Measurements from ENCODE around the gene OBP2B.

Gene OBP2B

GRCh38 chr9:133195029-133195428 is 14.0 kb downstream of the OBP2B start:
- Histone ChIP-seq H3K9me3 (peaks cover 0 to 8% (median 0%) of the 10 kb centered on the region in 3 donors), H3K4me1 (peaks cover 0 to 9% (median 3%) of the 10 kb centered on the region in 4 donors), H3K27me3 (peaks cover 0 to 16% of the 10 kb centered on the region in 2 donors), H3K4me3 (no peak overlapping the region), H3K27ac (no peak overlapping the region), H3K36me3 (peaks cover 0 to 3% (median 0%) of the 10 kb centered on the region in 3 donors)
- no peak for DNase-seq
- intact Hi-C loops (cut with DNase I; ENCODE audit: low total_unique reads), result no loop called here
- TF ChIP-seq, protein P1, sequence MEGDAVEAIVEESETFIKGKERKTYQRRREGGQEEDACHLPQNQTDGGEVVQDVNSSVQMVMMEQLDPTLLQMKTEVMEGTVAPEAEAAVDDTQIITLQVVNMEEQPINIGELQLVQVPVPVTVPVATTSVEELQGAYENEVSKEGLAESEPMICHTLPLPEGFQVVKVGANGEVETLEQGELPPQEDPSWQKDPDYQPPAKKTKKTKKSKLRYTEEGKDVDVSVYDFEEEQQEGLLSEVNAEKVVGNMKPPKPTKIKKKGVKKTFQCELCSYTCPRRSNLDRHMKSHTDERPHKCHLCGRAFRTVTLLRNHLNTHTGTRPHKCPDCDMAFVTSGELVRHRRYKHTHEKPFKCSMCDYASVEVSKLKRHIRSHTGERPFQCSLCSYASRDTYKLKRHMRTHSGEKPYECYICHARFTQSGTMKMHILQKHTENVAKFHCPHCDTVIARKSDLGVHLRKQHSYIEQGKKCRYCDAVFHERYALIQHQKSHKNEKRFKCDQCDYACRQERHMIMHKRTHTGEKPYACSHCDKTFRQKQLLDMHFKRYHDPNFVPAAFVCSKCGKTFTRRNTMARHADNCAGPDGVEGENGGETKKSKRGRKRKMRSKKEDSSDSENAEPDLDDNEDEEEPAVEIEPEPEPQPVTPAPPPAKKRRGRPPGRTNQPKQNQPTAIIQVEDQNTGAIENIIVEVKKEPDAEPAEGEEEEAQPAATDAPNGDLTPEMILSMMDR (IDR thresholded peaks at IDR 0.05), result no peak

GRCh38 chr9:133194597-133194996 is 14.5 kb downstream of the OBP2B start:
- Histone ChIP-seq H3K4me3 (no peak overlapping the region), H3K4me1 (peaks cover 0 to 7% (median 3%) of the 10 kb centered on the region in 4 donors), H3K27me3 (peaks cover 0 to 13% of the 10 kb centered on the region in 2 donors), H3K9me3 (peaks cover 0 to 8% (median 0%) of the 10 kb centered on the region in 3 donors), H3K36me3 (peaks cover 0 to 3% (median 0%) of the 10 kb centered on the region in 3 donors), H3K27ac (no peak overlapping the region)
- TF ChIP-seq, protein P1 (IDR thresholded peaks at IDR 0.05), result no peak
- intact Hi-C loops (cut with DNase I; ENCODE audit: low total_unique reads), result no loop called here
- DNase-seq, result no peak

GRCh38 chr9:133191989-133192388 is 17.1 kb downstream of the OBP2B start:
- Histone ChIP-seq H3K27me3 (peaks cover 0 to 28% of the 10 kb centered on the region in 2 donors), H3K27ac (no peak overlapping the region), H3K9me3 (peaks cover 0 to 8% (median 0%) of the 10 kb centered on the region in 3 donors), H3K4me3 (no peak overlapping the region), H3K36me3 (peaks cover 0 to 3% (median 0%) of the 10 kb centered on the region in 3 donors), H3K4me1 (no peaks in the 10 kb centered on the region)
- no peak for DNase-seq
- intact Hi-C loops (cut with DNase I; ENCODE audit: low total_unique reads), result loop anchor here (2.0 kb wide), 1 partner anchor 299 kb away; no protein-coding TSS in a partner anchor
- TF ChIP-seq, protein P1 (IDR thresholded peaks at IDR 0.05), result no peak

- intact Hi-C loops (cut with DNase I; ENCODE audit: low total_unique reads), result loop anchor here (2.0 to 10.0 kb wide), 2 partner anchors 135 to 301 kb away; no protein-coding TSS in a partner anchor
- TF ChIP-seq, protein P1 (IDR thresholded peaks at IDR 0.05), result no peak
- no peak for DNase-seq
- Histone ChIP-seq H3K27ac (no peak overlapping the region), H3K9me3 (peaks cover 0 to 3% (median 0%) of the 10 kb centered on the region in 3 donors), H3K4me3 (no peak overlapping the region), H3K4me1 (peaks cover 0 to 2% (median 0%) of the 10 kb centered on the region in 4 donors), H3K27me3 (peaks cover 0 to 30% of the 10 kb centered on the region in 2 donors), H3K36me3 (no peaks in the 10 kb centered on the region)
Observed at GRCh38 chr9:133189826-133190225, 19.2 kb downstream of the OBP2B start.

DNA sequence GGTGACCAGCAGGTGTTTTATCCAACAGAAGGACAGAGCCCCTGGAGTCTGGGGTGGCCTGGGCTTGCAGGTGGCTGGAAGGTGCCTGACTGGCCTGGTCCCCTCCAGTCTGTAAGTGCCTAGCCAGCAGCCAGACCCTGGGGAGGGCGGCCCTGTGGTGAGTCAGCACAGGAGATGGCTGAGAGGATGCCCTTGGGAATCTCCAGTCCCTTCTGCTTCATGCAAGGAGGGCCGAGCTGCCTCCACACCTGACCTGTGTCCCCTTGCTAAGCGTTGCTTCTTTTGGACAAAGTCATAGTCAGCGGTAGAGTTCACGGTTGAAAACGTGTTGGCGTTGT is 20.2 kb downstream of the OBP2B start:
- no peaks in the 10 kb centered on the region for H3K36me3 ChIP-seq
- intact Hi-C loops (cut with DNase I; ENCODE audit: low total_unique reads), result loop anchor here (10.0 kb wide), 1 partner anchor 136 kb away; no protein-coding TSS in a partner anchor
- no peak for DNase-seq

More for the DNA sequence above, 20.2 kb downstream of the OBP2B start:
- TF ChIP-seq, protein P1 (IDR thresholded peaks at IDR 0.05), result no peak
- Histone ChIP-seq H3K27me3 (peaks cover 0 to 33% of the 10 kb centered on the region in 2 donors), H3K4me3 (no peak overlapping the region), H3K4me1 (peaks cover 0 to 3% (median 0%) of the 10 kb centered on the region in 4 donors), H3K27ac (no peak overlapping the region), H3K9me3 (no peaks in the 10 kb centered on the region)

Measured in tibial artery (tissue), 4 donors.